ENCODE measurements around the gene FKBP2.

The FKBP2 gene

GRCh38 chr11:64225608-64226506, 15.0 kb upstream of the FKBP2 start, which contains the start of the genes NUDT22 and TRPT1:
TSS of gene NUDT22 (plus strand) at chr11:64226274. CDS start at chr11:64226653, 379 bp downstream.
TSS of gene TRPT1 (minus strand) at chr11:64226186. CDS start at chr11:64225860, 326 bp downstream.
- H3K4me3 ChIP-seq (ENCODE audit: low read depth, low read length) = peak within 1 kb of the TSS; percentile 55
- peak; percentile 44; the same call in 1 of the 2 replicates for TF ChIP-seq CTCF (IDR thresholded peaks at IDR 0.05; ENCODE audit: borderline replicate concordance, insufficient read depth, low read depth, low read length)

DNA sequence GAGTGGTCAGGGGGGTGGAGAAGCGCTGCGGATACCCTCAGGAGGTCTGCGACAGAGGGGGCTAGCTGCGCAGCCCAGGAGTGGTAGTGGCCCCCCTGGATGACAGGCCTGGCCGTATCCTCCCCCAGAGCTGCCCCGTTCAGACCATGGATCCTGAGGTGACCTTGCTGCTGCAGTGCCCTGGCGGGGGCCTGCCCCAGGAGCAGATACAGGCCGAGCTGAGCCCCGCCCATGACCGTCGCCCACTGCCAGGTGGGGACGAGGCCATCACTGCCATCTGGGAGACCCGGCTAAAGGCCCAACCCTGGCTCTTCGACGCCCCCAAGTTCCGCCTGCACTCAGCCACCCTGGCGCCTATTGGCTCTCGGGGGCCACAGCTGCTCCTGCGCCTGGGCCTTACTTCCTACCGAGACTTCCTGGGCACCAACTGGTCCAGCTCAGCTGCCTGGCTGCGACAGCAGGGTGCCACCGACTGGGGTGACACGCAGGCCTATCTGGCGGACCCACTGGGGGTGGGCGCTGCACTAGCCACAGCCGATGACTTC, 14.3 kb upstream of the FKBP2 start:
- H3K4me3 ChIP-seq (ENCODE audit: low read depth, low read length) = peak overlapping the region; percentile 55
- no peak for TF ChIP-seq CTCF (IDR thresholded peaks at IDR 0.05; ENCODE audit: borderline replicate concordance, insufficient read depth, low read depth, low read length)

DNA sequence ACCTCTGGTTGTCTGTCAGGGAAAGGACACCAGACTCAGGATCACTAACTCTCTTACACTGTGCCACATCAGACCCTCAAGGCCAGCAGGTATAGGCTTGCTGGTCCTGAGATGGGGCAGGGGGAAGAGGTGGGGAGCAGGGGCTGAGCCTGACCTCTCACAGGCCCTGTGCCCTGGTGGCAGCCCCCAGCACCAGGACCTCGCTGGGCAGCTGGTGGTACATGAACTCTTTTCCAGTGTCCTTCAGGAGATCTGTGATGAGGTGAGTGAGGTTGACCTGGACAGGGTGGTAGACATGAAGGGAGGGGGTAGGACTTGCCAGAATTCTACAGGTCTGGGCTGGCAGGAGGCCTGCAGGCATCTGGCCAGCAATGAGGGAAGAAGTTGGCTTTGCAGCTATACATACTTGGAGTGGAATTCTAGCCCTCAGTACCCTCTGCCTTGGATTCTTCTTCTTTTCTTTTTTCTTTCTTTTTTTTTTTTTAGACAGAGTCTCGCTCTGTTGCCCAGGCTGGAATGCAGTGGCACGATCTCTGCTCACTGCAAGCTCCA, 13.4 kb upstream of the FKBP2 start:
- TF ChIP-seq CTCF (IDR thresholded peaks at IDR 0.05; ENCODE audit: borderline replicate concordance, insufficient read depth, low read depth, low read length) = no peak
- peak overlapping the region; percentile 55 for H3K4me3 ChIP-seq (ENCODE audit: low read depth, low read length)

GRCh38 chr11:64229090-64229743, 11.7 kb upstream of the FKBP2 start:
- no peak overlapping the region for H3K4me3 ChIP-seq (ENCODE audit: low read depth, low read length)
- no peak for TF ChIP-seq CTCF (IDR thresholded peaks at IDR 0.05; ENCODE audit: borderline replicate concordance, insufficient read depth, low read depth, low read length)

GRCh38 chr11:64229744-64230170, 11.1 kb upstream of the FKBP2 start:
- no peak for TF ChIP-seq CTCF (IDR thresholded peaks at IDR 0.05; ENCODE audit: borderline replicate concordance, insufficient read depth, low read depth, low read length)
- H3K4me3 ChIP-seq (ENCODE audit: low read depth, low read length) = peak overlapping the region; percentile 69

- H3K4me3 ChIP-seq (ENCODE audit: low read depth, low read length) = peak within 1 kb of the TSS; percentile 69
- TF ChIP-seq CTCF (IDR thresholded peaks at IDR 0.05; ENCODE audit: borderline replicate concordance, insufficient read depth, low read depth, low read length) = no peak
Observed at GRCh38 chr11:64230171-64230984, 10.5 kb upstream of the FKBP2 start, which contains the start of gene DNAJC4. TSS of gene DNAJC4 (plus strand) at chr11:64230548. CDS start at chr11:64230855, 307 bp downstream.
